HepG2 (cell line): ENCODE data around the gene GSTCD. TPM values are rescaled to one million over a fixed set of nuclear protein-coding genes. Genes with fewer than 3 reads are reported as not detected.

Experiments
- ATAC-seq: fragments of 200-7000 bp; cut with Tn5 transposase; 3 replicates; pipeline ENCODE4 v1.9.1; 2020; ENCODE audit warnings: mild to moderate bottlenecking, moderate library complexity
- BruUV-seq: library from RNA; stranded (reverse); fragments of 400-500 nt; replicated peaks from 2 replicates; lab custom pipeline; 2021; lab: Mats Ljungman, UMichigan
- CTCF ChIA-PET: fragments of 300-600 bp; formaldehyde crosslinking; extraction: SDS; loops from one replicate; lab custom pipeline; 2021; ENCODE audit warnings: low total read pairs, inconsistent platforms, low intra/inter-chr PET ratio; lab: Yijun Ruan, JAX
- POLR2A ChIA-PET: fragments of 350-600 bp; sonication (Branson Sonifier 250); formaldehyde crosslinking; loops from one replicate; lab custom pipeline; 2020; ENCODE audit warnings: antibody characterized with exemption, inconsistent platforms; lab: Yijun Ruan, JAX
- DNase-seq: peaks from one replicate; pipeline ENCODE4 v3.0.0-alpha.2; 2015; ENCODE audit warnings: low spot score
- FAIRE-seq: peaks from 3 replicates; lab custom pipeline; 2011; peaks lifted over from hg19 to GRCh38; lab: Jason Lieb, UNC
- H2AFZ ChIP-seq: one replicate; pipeline ENCODE4 v1.6.1; 2011; ENCODE audit warnings: low read length, inconsistent platforms
- H3K27ac ChIP-seq: fragments of 300-600 bp; 3 replicates; pipeline ENCODE4 v1.8.0; 2011; ENCODE audit warnings: mixed run types, mild to moderate bottlenecking, mixed read lengths, low read length, inconsistent platforms; ENCODE audit not compliant: insufficient read depth; ENCODE audit errors: extremely low read length
- H3K27me3 ChIP-seq, 2 experiments: fragments of 200-600 bp in 1 of 2; 2 replicates in 1 of 2; 3 replicates in 1 of 2; pipeline versions ENCODE4 v1.6.0 to v1.8.0; 2011; ENCODE audit warnings: low read length in 2 of 2, mild to moderate bottlenecking in 2 of 2, moderate library complexity in 2 of 2, inconsistent platforms in 1 of 2; ENCODE audit not compliant: insufficient read depth in 2 of 2, control insufficient read depth in 1 of 2
- H3K36me3 ChIP-seq, 2 experiments: fragments of 200-600 bp in 1 of 2; replicated peaks in 1 of 2; 2 replicates in 1 of 2; 3 replicates in 1 of 2; pipeline versions ENCODE4 v1.5.1 to v1.8.0; 2011; ENCODE audit warnings: low read length in 2 of 2, inconsistent platforms in 1 of 2; ENCODE audit not compliant: insufficient read depth in 2 of 2, control insufficient read depth in 1 of 2
- H3K4me1 ChIP-seq: 2 replicates; pipeline ENCODE4 v1.5.1; 2012; ENCODE audit warnings: low read length, inconsistent platforms; ENCODE audit not compliant: insufficient read depth
- H3K4me2 ChIP-seq: 2 replicates; pipeline ENCODE4 v1.6.0; 2011; ENCODE audit warnings: low read depth, low read length, inconsistent platforms
- H3K4me3 ChIP-seq, 3 experiments: fragments of 200-600 bp in 1 of 3; sonication (generic), shearing (Covaris generic) in 1 of 3; replicated peaks in 1 of 3; 2 replicates each; pipeline ENCODE4 v1.5.1; 2011 to 2016; ENCODE audit warnings: low read length in 3 of 3, inconsistent platforms in 2 of 3, low read depth in 2 of 3, mild to moderate bottlenecking in 2 of 3, control low read depth in 1 of 3, mixed read lengths in 1 of 3; ENCODE audit not compliant: insufficient read depth in 1 of 3
- H3K79me2 ChIP-seq: one replicate; pipeline ENCODE4 v1.6.1; 2011; ENCODE audit warnings: low read length, inconsistent platforms; ENCODE audit not compliant: insufficient read depth
- H3K9ac ChIP-seq: 2 replicates; pipeline ENCODE4 v1.6.0; 2011; ENCODE audit warnings: mild to moderate bottlenecking, low read depth, low read length, inconsistent platforms; ENCODE audit not compliant: insufficient read depth
- H3K9me3 ChIP-seq: 2 replicates; pipeline ENCODE4 v1.5.1; 2012; ENCODE audit warnings: mild to moderate bottlenecking, low read length
- H4K20me1 ChIP-seq: 2 replicates; pipeline ENCODE4 v1.6.0; 2011; ENCODE audit warnings: inconsistent platforms, mild to moderate bottlenecking, low read length, moderate library complexity; ENCODE audit not compliant: insufficient read depth
- HHEX ChIP-seq: IDR thresholded peaks from 2 replicates; pipeline ENCODE4 v1.6.1; 2016; ENCODE audit warnings: control low read depth
- HNF4A ChIP-seq: sonication (generic); formaldehyde crosslinking; IDR thresholded peaks from 2 replicates; pipeline ENCODE4 v1.4.0; 2020; ENCODE audit warnings: missing genetic modification reagents
- KDM1A ChIP-seq: IDR thresholded peaks from 2 replicates; pipeline ENCODE4 v1.6.1; 2016; ENCODE audit warnings: missing compliant biosample characterization
- MBD4 ChIP-seq: IDR thresholded peaks from 2 replicates; pipeline ENCODE4 v1.6.1; 2012; ENCODE audit warnings: low read length, inconsistent platforms, borderline replicate concordance
- NFIC ChIP-seq: IDR thresholded peaks from 2 replicates; pipeline ENCODE4 v1.6.1; 2012; ENCODE audit warnings: mild to moderate bottlenecking, low read length, inconsistent platforms
- PITX1 ChIP-seq: sonication (generic); formaldehyde crosslinking; IDR thresholded peaks from 2 replicates; pipeline ENCODE4 v1.5.1; 2020; ENCODE audit warnings: mild to moderate bottlenecking, missing genetic modification reagents
- TBL1XR1 ChIP-seq: fragments of 150-350 bp; IDR thresholded peaks from 2 replicates; pipeline ENCODE4 v1.6.1; 2014; ENCODE audit warnings: borderline replicate concordance, low read length; ENCODE audit not compliant: partially characterized antibody
- ZNF10 ChIP-seq: sonication (generic); formaldehyde crosslinking; IDR thresholded peaks from 2 replicates; pipeline ENCODE4 v1.4.0; 2020; ENCODE audit warnings: mild to moderate bottlenecking, low read depth, missing genetic modification reagents, borderline replicate concordance
- ZNF501 ChIP-seq: sonication (generic); formaldehyde crosslinking; IDR thresholded peaks from 2 replicates; pipeline ENCODE4 v1.5.1; 2020; ENCODE audit warnings: mild to moderate bottlenecking, moderate library complexity, missing genetic modification reagents
- ZNF549 ChIP-seq: sonication (generic); formaldehyde crosslinking; IDR thresholded peaks from 2 replicates; pipeline ENCODE4 v1.5.0; 2020; ENCODE audit warnings: missing genetic modification reagents
- ZNF878 ChIP-seq: sonication (generic); formaldehyde crosslinking; IDR thresholded peaks from 2 replicates; pipeline ENCODE4 v1.8.1; 2023; ENCODE audit warnings: mild to moderate bottlenecking, missing genetic modification reagents, moderate library complexity
- WGBS: methylation state at CpG from one replicate; pipeline ENCODE4 v1.1.6; 2017; ENCODE audit warnings: low lambda C conversion rate; 5-methylcytosine and 5-hydroxymethylcytosine counted together
- in situ Hi-C: cut with HindIII; loops from 2 replicates; pipeline ENCODE4 v1.10.0; 2017; ENCODE audit warnings: low pct_unique_long_range_greater_than_20kb; ENCODE audit not compliant: extremely low pct_ligation_motif_present
- intact Hi-C: fragments of 100-400 bp; cut with micrococcal nuclease; formaldehyde crosslinking; loops from one replicate; pipeline ENCODE4 v1.10.0; 2022; ENCODE audit not compliant: unreplicated experiment
- polyA plus RNA-seq, 8 experiments: library from polyadenylated mRNA; depleted of rRNA in 3 of 8; stranded (reverse) in 7 of 8; unstranded in 1 of 8; fragments of >200 nt; fragmentation: Illumina TruSeq in 4 of 8; extraction: Trizol in 4 of 8; gene quantifications; 2 replicates each; pipeline versions ENCODE4 v1.2.1 to v1.2.3, GENCODE V29; 2011 to 2016; ENCODE audit warnings: low read depth in 4 of 8, missing spikeins in 1 of 8, mixed read lengths in 1 of 8; ENCODE audit not compliant: insufficient read depth in 1 of 8
- total RNA-seq, 5 experiments: library from RNA; depleted of rRNA; stranded (reverse); fragments of >200 nt; fragmentation: Illumina TruSeq; extraction: Trizol; gene quantifications; 2 replicates each; pipeline ENCODE4 v1.2.3, GENCODE V29; 2016; ENCODE audit warnings: low read depth in 1 of 5

GSTCD gene
- total and polyA plus RNA-seq, 2 of the 13 experiments (the other 11 are each of a cell fraction or from before 2014, with no cell fraction given), result 7.9 to 30.8 TPM

GRCh38 chr4:105679186-105679585 is 29.4 kb upstream of the GSTCD start:
- in situ Hi-C loops (no loop called here), intact Hi-C loops (loop anchor here (10.0 kb wide), 1 partner anchor 154 kb away; no protein-coding TSS in a partner anchor)
- 60% methylated on average over 2 of the region's 2 CpGs for WGBS
- ATAC-seq (no peak), FAIRE-seq (no peak), DNase-seq (no peak)
- BruUV-seq, result no TSS peak
- Histone ChIP-seq H3K9me3 (no peaks in the 10 kb centered on the region), H3K79me2 (no peaks in the 10 kb centered on the region), H3K4me1 (no peaks in the 10 kb centered on the region), H3K36me3 (peaks cover 5 to 11% of the 10 kb centered on the region in 2 experiments; a peak in 4 of 5 replicates), H3K27ac (no peak overlapping the region), H3K27me3 (no peaks in the 10 kb centered on the region), H3K9ac (no peak overlapping the region), H3K4me3 (no peak overlapping the region), H3K4me2 (no peak overlapping the region), H2AFZ (no peak overlapping the region), H4K20me1 (no peaks in the 10 kb centered on the region)
- no peak for TF ChIP-seq ZNF10 (CRISPR knock-in tag)
- no peak for TF ChIP-seq ZNF878 (CRISPR knock-in tag)
- no peak for TF ChIP-seq NFIC
- ChIA-PET POLR2A (no interaction called here), CTCF (no interaction called here)

- no peak overlapping the region for H2AFZ ChIP-seq
- ChIA-PET CTCF (no interaction called here), POLR2A (no interaction called here)
- H3K27me3 ChIP-seq, result no peaks in the 10 kb centered on the region
- BruUV-seq, result no TSS peak
- DNase-seq (no peak), FAIRE-seq (no peak), ATAC-seq (no peak)
- TF ChIP-seq PITX1 (CRISPR knock-in tag) (no peak), ZNF501 (no peak), ZNF549 (CRISPR knock-in tag) (no peak), MBD4 (no peak), KDM1A (no peak), HNF4A (CRISPR knock-in tag) (no peak), HHEX (CRISPR knock-in tag) (no peak), TBL1XR1 (no peak)
- over 99% methylated on average over 4 of the region's 4 CpGs for WGBS
- H3K4me2 ChIP-seq, result no peak overlapping the region
- H3K27ac ChIP-seq, result no peak overlapping the region
- peaks cover 5 to 19% of the 10 kb centered on the region in 2 experiments; a peak in 4 of 5 replicates for H3K36me3 ChIP-seq
- no peak overlapping the region for H3K4me3 ChIP-seq
- H3K9ac ChIP-seq, result no peak overlapping the region
- no peaks in the 10 kb centered on the region for H3K9me3 ChIP-seq
- no peaks in the 10 kb centered on the region for H3K4me1 ChIP-seq
- intact Hi-C loops (no loop called here), in situ Hi-C loops (no loop called here)
- H4K20me1 ChIP-seq, result no peaks in the 10 kb centered on the region
- H3K79me2 ChIP-seq, result no peaks in the 10 kb centered on the region
Observed at GRCh38 chr4:105683038-105683437, 25.5 kb upstream of the GSTCD start.
